ENCODE data around the gene ERAL1. TPM values are rescaled to one million over a fixed set of nuclear protein-coding genes. Genes with fewer than 3 reads are reported as not detected.
"Not testable (repeated sequence)": the region's sequence is repeated elsewhere in the genome, so short reads cannot be mapped to it uniquely, and the experiment has no call there.

Gene ERAL1
- total RNA-seq, 2 experiments from 2014 or later, result 72.3 to 76.4 TPM

DNA sequence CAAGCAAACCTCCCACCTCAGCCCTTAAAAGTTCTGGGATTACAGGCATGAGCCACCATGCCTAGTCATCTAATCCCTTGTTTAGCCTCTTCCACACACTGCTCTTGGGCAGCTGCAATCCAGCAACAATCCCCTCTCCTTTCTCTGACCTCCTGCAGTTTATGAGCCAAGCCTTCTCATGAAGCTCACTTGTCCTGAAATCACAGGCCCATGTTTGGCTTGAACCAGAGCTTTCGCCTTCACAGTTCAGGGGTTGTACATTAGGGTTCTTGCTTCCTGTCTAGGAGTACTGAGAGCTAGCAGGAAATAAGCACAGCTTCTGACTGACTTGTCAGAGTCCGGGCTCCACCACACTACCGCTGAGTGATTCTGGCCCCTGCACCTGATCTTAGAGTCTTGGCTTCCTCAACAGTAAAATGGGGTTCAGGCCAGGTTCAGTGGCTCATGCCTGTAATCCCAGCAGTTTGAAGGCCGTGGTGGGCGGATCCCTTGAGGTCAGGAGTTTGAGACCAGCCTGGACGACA, 16.3 kb downstream of the ERAL1 start:
- POLR2A ChIA-PET, result interaction anchor here (0.6 to 1.0 kb wide), 2 partner anchors 22 to 119 kb away, joined by 4 read pairs; no protein-coding TSS in a partner anchor

GRCh38 chr17:28873839-28874238, 19.0 kb downstream of the ERAL1 start:
- POLR2A ChIA-PET, result no interaction called here
- CTCF ChIA-PET, result interaction anchor here (2.6 kb wide), 1 partner anchor 110 kb away, joined by 8 read pairs; no protein-coding TSS in a partner anchor

More for the DNA sequence above, 16.3 kb downstream of the ERAL1 start:
- CTCF ChIA-PET, result interaction anchor here (0.7 to 1.4 kb wide), 9 partner anchors 22 to 95 kb away, joined by 3 to 5 read pairs (median 3); partner anchors contain the start of gene FAM222B

GRCh38 chr17:28874750-28875149, 19.9 kb downstream of the ERAL1 start:
- CTCF ChIA-PET, result interaction anchor here (2.6 kb wide), 1 partner anchor 111 kb away, joined by 8 read pairs; no protein-coding TSS in a partner anchor
- POLR2A ChIA-PET, result no interaction called here

DNA sequence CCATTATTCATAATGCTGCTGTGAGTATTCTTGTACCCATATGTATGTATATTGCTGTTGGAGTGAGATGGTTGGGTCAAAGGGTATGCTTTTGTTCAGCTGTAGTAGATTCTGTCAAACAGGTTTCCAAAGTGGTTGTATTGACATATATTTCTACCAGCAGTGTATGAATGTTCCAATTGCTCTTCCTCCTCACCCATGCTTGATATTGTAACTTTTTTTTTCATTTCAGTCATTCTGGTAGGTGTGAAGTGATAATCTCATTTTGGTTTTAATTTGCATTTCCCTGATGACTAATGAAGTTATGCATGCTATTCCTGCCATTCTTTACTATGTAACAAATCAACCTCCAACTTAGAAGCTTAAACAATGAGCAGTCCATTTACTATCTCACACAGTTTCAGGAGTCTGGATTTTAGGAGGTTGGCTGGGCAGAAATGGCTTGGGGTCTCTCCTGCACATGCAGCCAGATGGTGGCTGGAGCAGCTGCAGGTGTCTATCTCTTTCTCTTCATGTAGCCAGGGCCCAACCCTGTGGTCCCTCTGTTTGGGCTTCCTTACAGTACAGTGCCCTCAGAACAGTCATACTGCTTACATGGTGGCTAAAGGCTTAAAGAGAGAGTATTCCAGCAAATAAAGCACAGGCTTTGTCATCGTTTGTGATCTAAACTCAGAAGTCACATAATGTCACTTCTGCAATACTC, 21.2 kb downstream of the ERAL1 start:
- CTCF ChIA-PET, result interaction anchor here (0.9 to 2.6 kb wide), 2 partner anchors 15 to 112 kb away, joined by 4 to 8 read pairs; no protein-coding TSS in a partner anchor
- POLR2A ChIA-PET, result no interaction called here

DNA sequence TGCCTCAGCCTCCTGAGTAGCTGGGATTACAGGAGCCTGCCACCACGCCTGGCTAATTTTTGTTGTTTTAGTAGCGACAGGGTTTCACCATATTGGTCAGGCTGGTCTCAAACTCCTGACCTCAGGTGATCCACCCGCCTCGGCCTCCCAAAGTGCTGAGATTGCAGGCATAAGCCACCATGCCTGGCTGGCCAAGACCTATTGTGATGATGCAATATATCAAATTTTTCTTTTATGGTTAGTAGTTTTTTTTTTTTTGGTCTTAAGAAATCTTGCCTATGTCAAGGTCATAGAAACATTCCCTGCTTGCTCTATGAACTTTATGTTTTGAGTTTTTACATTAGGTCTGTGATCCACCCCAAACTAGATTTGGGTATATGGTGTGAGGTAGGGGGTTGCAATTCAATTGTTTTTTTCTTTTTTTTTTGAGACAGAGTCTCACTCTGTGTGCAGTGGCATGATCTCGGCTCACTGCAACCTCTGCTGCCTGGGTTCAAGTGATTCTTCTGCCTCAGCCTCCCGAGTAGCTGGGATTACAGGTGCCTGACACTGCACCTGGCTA, 22.4 kb downstream of the ERAL1 start:
- CTCF ChIA-PET, result not testable (repeated sequence)
- POLR2A ChIA-PET, result interaction anchor here (0.6 kb wide), 1 partner anchor 37 kb away, joined by 12 read pairs; no protein-coding TSS in a partner anchor

GRCh38 chr17:28878158-28878910, 23.5 kb downstream of the ERAL1 start:
- POLR2A ChIA-PET, result no interaction called here
- CTCF ChIA-PET, result interaction anchor here (0.8 to 1.2 kb wide), 3 partner anchors 14 to 152 kb away, joined by 3 to 4 read pairs (median 3); no protein-coding TSS in a partner anchor

GRCh38 chr17:28878981-28879380, 24.2 kb downstream of the ERAL1 start:
- ChIA-PET POLR2A (interaction anchor here (0.9 kb wide), 1 partner anchor 68 kb away, joined by 3 read pairs; no protein-coding TSS in a partner anchor), CTCF (interaction anchor here (0.8 to 1.3 kb wide), 4 partner anchors 11 to 152 kb away, joined by 3 to 4 read pairs (median 3); no protein-coding TSS in a partner anchor)

DNA sequence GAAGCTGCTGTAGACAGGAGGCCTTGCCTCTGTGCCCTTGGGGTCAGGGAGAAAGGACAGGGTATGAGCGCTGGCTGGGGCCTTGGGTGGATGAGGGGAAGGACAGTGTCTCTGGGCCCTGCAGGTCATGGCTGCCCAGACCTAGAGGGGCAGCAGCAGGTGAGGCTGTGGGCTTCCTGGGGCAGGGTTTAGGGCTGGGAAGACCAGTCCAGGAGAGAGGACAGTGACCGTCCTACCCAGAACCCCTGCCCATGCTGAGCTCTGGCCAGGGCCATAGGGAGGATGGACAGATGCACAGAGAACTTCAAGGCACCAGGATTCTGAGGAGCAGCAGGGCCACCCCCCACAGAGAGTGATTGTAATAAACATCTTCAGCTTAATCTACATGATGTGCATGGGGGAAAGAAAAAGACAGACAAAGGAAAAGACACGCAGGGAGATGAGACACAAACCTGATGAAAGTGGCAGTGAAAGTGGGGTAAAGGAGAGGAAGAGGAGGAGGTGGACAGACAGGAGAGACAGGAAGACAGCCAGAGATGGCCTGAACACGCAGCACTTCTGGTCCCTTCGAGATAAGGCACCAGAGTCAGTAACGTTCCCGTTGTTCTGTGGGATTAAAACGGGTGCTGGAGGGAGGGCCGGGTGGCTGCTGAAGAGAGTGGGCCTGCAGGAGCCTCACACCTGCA, 25.2 kb downstream of the ERAL1 start:
- CTCF ChIA-PET, result interaction anchor here (1.2 to 1.3 kb wide), 2 partner anchors 10 to 13 kb away, joined by 3 to 4 read pairs; no protein-coding TSS in a partner anchor
- POLR2A ChIA-PET, result interaction anchor here (0.9 kb wide), 1 partner anchor 69 kb away, joined by 3 read pairs; no protein-coding TSS in a partner anchor

DNA sequence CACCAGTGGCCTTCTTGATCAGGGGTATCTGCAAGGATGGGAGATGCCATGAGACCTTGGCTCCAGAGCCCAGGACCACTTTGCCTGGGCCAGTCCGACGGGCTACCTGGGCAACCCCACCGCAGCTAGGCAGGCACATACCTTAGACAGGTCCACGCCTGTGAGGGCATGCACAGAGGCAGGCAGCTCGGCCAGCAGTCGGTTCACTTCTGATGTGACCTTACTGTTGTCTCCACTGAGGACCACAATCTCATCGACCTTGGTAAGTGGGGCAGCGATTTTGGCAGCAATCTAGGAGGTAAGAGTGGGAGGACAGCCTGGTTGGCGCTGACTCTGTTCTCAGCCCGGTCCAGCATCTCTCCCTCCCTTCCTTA, 25.7 kb downstream of the ERAL1 start:
- ChIA-PET CTCF (interaction anchor here (1.3 kb wide), 1 partner anchor 9 kb away, joined by 3 read pairs; no protein-coding TSS in a partner anchor), POLR2A (no interaction called here)

GRCh38 chr17:28881533-28882056, 26.8 kb downstream of the ERAL1 start:
- POLR2A ChIA-PET, result interaction anchor here (1.2 kb wide), 1 partner anchor 11 kb away, joined by 3 read pairs; no protein-coding TSS in a partner anchor
- CTCF ChIA-PET, result no interaction called here

- CTCF ChIA-PET, result interaction anchor here (0.7 to 2.0 kb wide), 3 partner anchors 10 to 118 kb away, joined by 3 to 5 read pairs (median 3); no protein-coding TSS in a partner anchor
- POLR2A ChIA-PET, result interaction anchor here (0.7 to 1.2 kb wide), 2 partner anchors 10 to 14 kb away, joined by 3 to 5 read pairs; no protein-coding TSS in a partner anchor
These were observed 27.5 kb downstream of the ERAL1 start for GRCh38 chr17:28882154-28882895.

- CTCF ChIA-PET, result interaction anchor here (0.9 to 2.0 kb wide), 3 partner anchors 8 to 35 kb away, joined by 3 to 5 read pairs (median 3); no protein-coding TSS in a partner anchor
- POLR2A ChIA-PET, result no interaction called here
These were observed 29.3 kb downstream of the ERAL1 start for GRCh38 chr17:28883967-28884702.

- CTCF ChIA-PET, result no interaction called here
These were observed 30.5 kb downstream of the ERAL1 start for GRCh38 chr17:28885363-28885762.

DNA sequence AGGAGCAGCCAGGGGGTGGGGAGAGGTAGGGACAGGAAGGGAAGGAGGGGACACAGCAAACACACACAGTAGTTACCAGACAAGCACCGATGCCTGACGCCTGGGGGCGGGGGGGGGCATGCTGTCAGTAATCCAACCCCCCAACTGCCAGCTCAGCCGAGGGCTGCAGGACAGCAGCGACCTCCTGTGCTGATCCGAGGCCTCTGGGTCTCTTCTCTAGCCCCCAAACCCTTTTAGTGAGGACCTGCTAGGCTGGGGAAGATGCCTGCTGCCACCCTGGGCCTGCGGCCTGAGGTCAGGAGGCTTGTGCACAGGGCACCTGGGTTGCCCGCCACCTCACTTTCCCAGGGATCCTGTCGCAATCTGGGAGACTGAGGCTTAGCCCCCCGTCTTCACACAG, 31.1 kb downstream of the ERAL1 start:
- POLR2A ChIA-PET, result no interaction called here
- CTCF ChIA-PET, result no interaction called here

More at GRCh38 chr17:28885363-28885762, 30.5 kb downstream of the ERAL1 start:
- POLR2A ChIA-PET, result no interaction called here

GRCh38 chr17:28887871-28888471, 33.2 kb downstream of the ERAL1 start:
- ChIA-PET CTCF (interaction anchor here (1.0 kb wide), 1 partner anchor 14 kb away, joined by 3 read pairs; no protein-coding TSS in a partner anchor), POLR2A (interaction anchor here (0.5 kb wide), 1 partner anchor 23 kb away, joined by 4 read pairs; no protein-coding TSS in a partner anchor)

DNA sequence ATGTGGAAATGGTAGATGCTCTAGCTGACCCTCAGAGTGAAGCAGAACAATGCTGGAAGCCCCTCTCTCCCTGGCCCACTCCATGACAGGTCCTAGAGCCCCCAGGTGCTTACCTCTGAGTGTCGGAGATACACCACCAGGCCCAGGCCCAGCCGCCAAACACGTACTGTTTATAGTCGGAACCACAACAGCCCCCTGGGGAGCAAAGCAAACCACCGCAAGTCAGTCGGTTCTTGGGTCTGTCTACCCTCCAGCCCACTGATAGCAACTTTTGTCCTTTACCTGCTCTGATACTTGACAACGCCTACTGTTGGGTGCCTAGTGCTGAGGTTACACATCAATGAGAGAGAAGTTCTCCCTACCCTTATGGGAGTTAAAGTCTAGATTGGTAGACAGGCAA, 34.0 kb downstream of the ERAL1 start:
- POLR2A ChIA-PET, result no interaction called here
- CTCF ChIA-PET, result no interaction called here

All from activated CD8-positive, alpha-beta memory T cell treated with anti-CD3 and anti-CD28 coated beads for 36 hours (primary cell).